Heart right ventricle (tissue), 16 donors: ENCODE data around the gene DEF6. TPM values are rescaled to one million over a fixed set of nuclear protein-coding genes. Genes with fewer than 3 reads are reported as not detected.
"Not testable (repeated sequence)": the region's sequence is repeated elsewhere in the genome, so short reads cannot be mapped to it uniquely, and the experiment has no call there.

Source experiments
- ATAC-seq, 8 donors: fragments of 200-7000 bp; cut with Tn5 transposase; one replicate each; pipeline ENCODE4 v1.9.1; 2020; ENCODE audit warnings: mild to moderate bottlenecking in 8 of 8, moderate library complexity in 8 of 8, moderate number of reproducible peaks in 1 of 8
- DNase-seq, 2 donors: peaks; one replicate each; pipeline ENCODE4 v3.0.0-alpha.2; 2020
- H3K27ac ChIP-seq, 10 donors: fragments of 200-600 bp; sonication (generic) in 2 of 10; one replicate each; pipeline versions ENCODE4 v1.5.0 to v1.8.0; 2020 to 2022; ENCODE audit warnings: mild to moderate bottlenecking in 3 of 10
- H3K27me3 ChIP-seq, 7 donors: fragments of 200-600 bp; one replicate each; pipeline ENCODE4 v1.8.0; 2021 to 2022; ENCODE audit warnings: mild to moderate bottlenecking in 2 of 7
- H3K36me3 ChIP-seq, 9 donors: fragments of 200-600 bp; sonication (generic) in 1 of 9; one replicate each; pipeline versions ENCODE4 v1.5.0 to v1.8.0; 2020 to 2022; ENCODE audit warnings: mild to moderate bottlenecking in 2 of 9
- H3K4me1 ChIP-seq, 9 donors: fragments of 200-600 bp; sonication (generic) in 1 of 9; one replicate each; pipeline versions ENCODE4 v1.5.0 to v1.8.0; 2020 to 2022; ENCODE audit warnings: mild to moderate bottlenecking in 4 of 9
- H3K4me3 ChIP-seq, 10 donors: fragments of 200-600 bp; sonication (generic) in 2 of 10; one replicate each; pipeline versions ENCODE4 v1.5.0 to v1.8.0; 2020 to 2022; ENCODE audit warnings: mild to moderate bottlenecking in 7 of 10, moderate library complexity in 2 of 10
- H3K9me3 ChIP-seq, 11 donors: fragments of 200-600 bp in 10 of 11; sonication (generic) in 2 of 11; one replicate each; pipeline versions ENCODE4 v1.5.0 to v1.8.0; 2013 to 2022; ENCODE audit warnings: mild to moderate bottlenecking in 2 of 11, control low read depth in 1 of 11, moderate library complexity in 1 of 11
- CTCF ChIP-seq, 9 donors: fragments of 200-600 bp; sonication (generic) in 2 of 9; IDR thresholded peaks; one replicate each; pipeline versions ENCODE4 v1.5.0 to v1.8.0; 2021 to 2022; ENCODE audit warnings: antibody characterized with exemption in 9 of 9, mild to moderate bottlenecking in 5 of 9, moderate library complexity in 1 of 9
- WGBS, 2 donors: extraction: QIAGEN DNeasy Blood & Tissue Kit; methylation state at CpG; one replicate each; pipeline ENCODE4 v1.1.7; 2013; ENCODE audit warnings: inconsistent platforms in 1 of 2; 5-methylcytosine and 5-hydroxymethylcytosine counted together
- intact Hi-C, 10 donors: fragments of 100-400 bp; cut with DNase I; formaldehyde crosslinking; loops; one replicate each; pipeline versions ENCODE4 v1.11.1 to v1.14.2; 2022
- polyA plus RNA-seq, 2 donors: library from polyadenylated mRNA; stranded (reverse); fragments of 200-250 nt; gene quantifications; one replicate each; pipeline ENCODE4 v1.2.3, GENCODE V29; 2013
- total RNA-seq, 10 donors: library from RNA; stranded (reverse); fragmentation: NEBNext Ultra II Directional in 3 of 10; extraction: Animal tissue kit (Norgen Biotek cat#: 25700) in 3 of 10; gene quantifications; one replicate each; pipeline versions ENCODE4 v1.2.1 to v1.2.4, GENCODE V29; 2021 to 2023
- donor health status: Arrhythmogenic right ventricular cardiomyopathy.
- donor health status: ischemic (EF 13 %, LVEDD 7.1; RV severe dilation, severe dysfunction).
- donor health status: healthy with polysubstance abuse.
- donor health status: DM: no; HTN: yes; CAD: no.
- donor health status: DM: no; HTN: no; CAD: no.
- donor health status: ischemic (EF 25% LVEDD 6.9; RV normal size, moderate dysfunction).
- donor health status: ischemic (EF 25% LVEDD 5.7; RV mildly dilated, moderate dysfunction).
- donor health status: healthy.
- donor health status: DM: yes; HTN: yes; CAD: no.
- donor health status: Ischemic cardiomyopathy.
- donor health status: ischemic (EF 35%, LVEDD 5.7; RV mildly dilated, moderate dysfunction).
- donor health status: nonischemic (EF 11% LVEDD 7.7; RV severe dilation, severe dysfunction).
- donor health status: DM: yes; HTN: yes; CAD: no.
- donor health status: PGD.
- donor health status: ischemic (EF 29% LVEDD 5.4; RV normal size, mild dysfunction).
- donor health status: nonischemic (EF 23%, LVEDD 6.1; RV moderate dilation, normal function).

Gene DEF6
- total and polyA plus RNA-seq, 12 donors = 0.62 to 8.8 (median 0.99) TPM

- no peaks in the 10 kb centered on the region for H3K9me3 ChIP-seq
- H3K27me3 ChIP-seq = no peaks in the 10 kb centered on the region
- peaks cover 0 to 10% (median 0%) of the 10 kb centered on the region in 9 donors for H3K36me3 ChIP-seq
- DNase-seq = peak; percentile 50 to 67
- intact Hi-C loops = loop anchor here in 5 of 10 donors (1.0 to 5.0 kb wide), 3 partner anchors 30 to 35 kb away; partner anchors contain the start of gene DEF6 (in 4 of the 5)
- ATAC-seq = peak; percentile 59 to 87 (median 82)
- WGBS, 2 donors = 39 to 41% methylated on average over 7 of the region's 7 CpGs
- peak; percentile 18 to 69 (median 60) for TF ChIP-seq CTCF (IDR thresholded peaks at IDR 0.05)
- H3K4me3 ChIP-seq = no peak overlapping the region
- no peak overlapping the region for H3K27ac ChIP-seq
- no peaks in the 10 kb centered on the region for H3K4me1 ChIP-seq
These were observed 29.9 kb downstream of the DEF6 start for GRCh38 chr6:35327349-35328027.

- no peaks in the 10 kb centered on the region for H3K4me1 ChIP-seq
- H3K9me3 ChIP-seq = no peaks in the 10 kb centered on the region
- DNase-seq (no peak), ATAC-seq (no peak)
- H3K27ac ChIP-seq = no peak overlapping the region
- 88% methylated on average over 1 of the region's 1 CpG for WGBS, 2 donors
- intact Hi-C loops = loop anchor here in 1 of 10 donors (5.0 kb wide), 1 partner anchor 36 kb away; no protein-coding TSS in a partner anchor
- no peak for TF ChIP-seq CTCF (IDR thresholded peaks at IDR 0.05)
- H3K27me3 ChIP-seq = no peaks in the 10 kb centered on the region
- H3K36me3 ChIP-seq = peaks cover 0 to 3% (median 0%) of the 10 kb centered on the region in 9 donors
- H3K4me3 ChIP-seq = no peak overlapping the region
These were observed 30.6 kb downstream of the DEF6 start for GRCh38 chr6:35328108-35328723.

GRCh38 chr6:35328965-35329364 lies 31.3 kb downstream of the DEF6 start:
- not testable (repeated sequence) for H3K9me3 ChIP-seq, ATAC-seq, H3K4me1 ChIP-seq, H3K4me3 ChIP-seq, H3K36me3 ChIP-seq, H3K27me3 ChIP-seq, DNase-seq, H3K27ac ChIP-seq
- 90 to 97% methylated on average over 8 of the region's 8 CpGs for WGBS, 2 donors
- intact Hi-C loops = loop anchor here in 1 of 10 donors (5.0 kb wide), 1 partner anchor 37 kb away; no protein-coding TSS in a partner anchor

GRCh38 chr6:35330541-35331119 lies 33.0 kb downstream of the DEF6 start:
- H3K27me3 ChIP-seq = no peaks in the 10 kb centered on the region
- H3K4me1 ChIP-seq = no peaks in the 10 kb centered on the region
- no peaks in the 10 kb centered on the region for H3K36me3 ChIP-seq
- no peak overlapping the region for H3K4me3 ChIP-seq
- intact Hi-C loops = no loop called here
- H3K27ac ChIP-seq = no peak overlapping the region
- DNase-seq (no peak), ATAC-seq (no peak)
- 94 to 96% methylated on average over 9 of the region's 9 CpGs for WGBS, 2 donors
- no peak for TF ChIP-seq CTCF (IDR thresholded peaks at IDR 0.05)
- H3K9me3 ChIP-seq = no peaks in the 10 kb centered on the region
